ENCODE data around the gene HOXB8.

The HOXB8 gene

GRCh38 chr17:48582750-48583069 lies 32.4 kb downstream of the HOXB8 start:
- DNase-seq, result no peak

- no peak for DNase-seq
These were observed 35.1 kb downstream of the HOXB8 start for GRCh38 chr17:48579760-48580554.

GRCh38 chr17:48579471-48579759 lies 35.7 kb downstream of the HOXB8 start:
- DNase-seq, result no peak

GRCh38 chr17:48578616-48579470 lies 36.2 kb downstream of the HOXB8 start:
- no peak for DNase-seq

DNA sequence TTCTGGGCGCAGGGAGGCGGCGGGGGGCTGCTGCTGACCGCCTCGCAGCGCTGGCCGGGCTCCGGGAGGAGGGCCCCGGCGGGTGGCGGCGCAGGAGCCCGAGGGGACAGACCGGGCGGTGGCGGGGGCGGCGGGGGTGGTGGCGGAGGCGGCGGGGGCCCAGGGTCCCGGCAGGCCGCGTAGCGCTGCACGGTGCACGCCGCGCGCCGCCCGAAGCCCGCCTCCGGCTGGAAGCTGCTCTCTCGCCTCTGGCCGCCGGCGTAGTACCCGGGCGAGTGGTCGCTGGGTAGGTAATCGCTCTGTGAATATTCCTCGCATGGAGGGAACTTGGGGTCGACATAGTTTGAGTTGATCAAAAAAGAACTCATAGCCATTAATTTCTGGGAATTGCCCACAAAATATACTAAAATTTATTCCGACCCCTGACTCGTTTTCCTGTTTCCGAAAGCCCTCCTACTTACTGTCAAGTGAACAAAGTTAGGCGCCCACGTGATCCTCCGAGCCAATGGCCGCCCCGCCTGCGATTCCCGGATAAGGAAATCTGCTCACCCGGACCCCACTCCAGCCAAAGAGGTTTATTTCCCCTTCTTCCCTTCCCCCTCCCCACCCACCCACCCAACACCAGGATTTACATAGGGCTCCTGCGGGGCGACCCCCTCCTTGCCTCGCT lies 37.0 kb downstream of the HOXB8 start, which contains the start of gene HOXB4:
HOXB4 (minus strand) TSS at position 405 of the 670 bp plus-strand sequence; CDS start at position 374, 31 bp downstream.
- DNase-seq, result peak; percentile 64

GRCh38 chr17:48577330-48577945 lies 37.7 kb downstream of the HOXB8 start:
- no peak for DNase-seq

DNA sequence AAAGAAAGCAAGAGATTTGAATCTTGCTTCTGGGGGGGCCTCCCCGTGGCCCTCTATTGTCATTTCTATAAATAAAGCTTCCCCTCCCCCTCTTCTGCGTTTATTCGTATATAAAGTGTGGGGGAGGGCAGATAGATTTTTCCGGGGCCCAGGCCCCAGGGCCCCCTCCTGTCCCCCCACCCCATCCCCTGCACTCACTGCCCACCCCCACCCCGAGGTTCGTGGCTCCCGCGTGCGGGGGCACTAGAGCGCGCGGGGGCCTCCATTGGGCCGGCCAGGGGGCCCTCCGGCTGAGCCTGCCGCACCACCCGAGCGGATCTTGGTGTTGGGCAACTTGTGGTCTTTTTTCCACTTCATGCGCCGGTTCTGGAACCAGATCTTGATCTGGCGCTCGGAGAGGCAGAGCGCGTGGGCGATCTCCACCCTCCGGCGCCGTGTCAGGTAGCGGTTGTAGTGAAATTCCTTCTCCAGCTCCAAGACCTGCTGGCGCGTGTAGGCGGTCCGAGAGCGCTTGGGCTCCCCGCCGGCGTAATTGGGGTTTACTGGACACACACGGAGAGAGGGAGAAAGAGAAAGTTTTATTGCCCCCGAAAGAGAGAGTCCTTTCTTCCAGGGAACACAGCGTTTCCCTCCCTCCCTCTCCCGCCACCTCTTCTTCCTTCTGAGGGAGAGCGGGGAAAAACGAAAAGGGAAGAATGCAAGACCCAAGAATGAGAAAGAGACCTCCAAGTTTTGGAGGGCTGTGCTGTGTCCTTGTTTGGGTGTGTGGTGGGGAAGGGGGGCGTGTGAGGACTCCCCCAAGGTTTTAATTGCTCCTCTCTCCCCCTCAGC lies 38.4 kb downstream of the HOXB8 start:
- no peak for DNase-seq

GRCh38 chr17:48575673-48576478 lies 39.2 kb downstream of the HOXB8 start:
- no peak for DNase-seq

DNA sequence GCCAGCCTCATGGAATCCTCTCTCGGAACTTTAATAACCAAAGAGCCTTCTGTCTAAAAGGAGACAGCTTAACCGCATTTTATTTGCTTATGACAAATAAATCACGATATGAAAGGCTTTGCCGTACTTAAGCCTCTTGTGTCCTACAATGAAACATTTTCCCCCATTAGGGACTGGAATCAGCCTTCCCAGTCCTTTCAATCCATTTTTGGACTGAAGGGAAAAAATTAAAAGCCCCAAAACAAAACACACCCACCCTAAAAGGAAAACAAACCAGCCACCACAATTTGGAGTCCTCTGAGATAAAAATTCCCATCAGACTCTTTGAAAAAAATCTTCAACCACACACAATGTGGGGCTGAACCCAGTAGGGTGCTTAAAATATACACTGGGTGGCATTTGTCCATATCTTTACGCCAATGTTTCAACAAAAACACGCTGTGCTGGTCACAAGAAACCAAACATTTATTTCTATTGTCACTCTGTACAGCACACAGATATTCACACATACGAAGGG lies 40.0 kb downstream of the HOXB8 start:
- DNase-seq, result no peak

DNA sequence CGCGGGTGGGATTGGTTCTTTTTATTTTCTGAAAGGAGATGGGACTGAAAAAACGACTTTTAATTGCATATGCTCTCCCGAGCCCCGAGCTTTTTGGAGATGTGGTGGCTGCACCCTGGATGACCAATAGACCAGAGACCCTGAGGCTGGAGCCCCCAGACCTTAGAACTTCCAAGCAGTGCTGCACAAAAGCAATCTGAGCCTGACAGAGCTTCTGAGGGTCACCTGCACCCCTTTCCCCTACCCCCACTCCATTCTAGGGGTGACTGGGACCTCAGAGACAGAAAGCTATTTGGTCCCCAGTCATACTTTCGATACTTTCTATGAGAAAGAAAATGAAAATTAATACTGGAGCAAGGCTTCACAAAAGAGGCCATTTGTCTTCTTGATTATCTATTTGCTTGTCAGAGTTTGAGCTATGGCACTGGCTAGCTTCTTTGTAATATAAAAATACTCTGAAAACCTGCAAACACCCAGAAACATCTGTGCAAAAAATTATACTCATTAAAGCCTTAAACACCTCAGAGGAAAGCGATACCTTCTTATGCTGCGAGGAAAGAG lies 40.5 kb downstream of the HOXB8 start:
- DNase-seq, result no peak

DNA sequence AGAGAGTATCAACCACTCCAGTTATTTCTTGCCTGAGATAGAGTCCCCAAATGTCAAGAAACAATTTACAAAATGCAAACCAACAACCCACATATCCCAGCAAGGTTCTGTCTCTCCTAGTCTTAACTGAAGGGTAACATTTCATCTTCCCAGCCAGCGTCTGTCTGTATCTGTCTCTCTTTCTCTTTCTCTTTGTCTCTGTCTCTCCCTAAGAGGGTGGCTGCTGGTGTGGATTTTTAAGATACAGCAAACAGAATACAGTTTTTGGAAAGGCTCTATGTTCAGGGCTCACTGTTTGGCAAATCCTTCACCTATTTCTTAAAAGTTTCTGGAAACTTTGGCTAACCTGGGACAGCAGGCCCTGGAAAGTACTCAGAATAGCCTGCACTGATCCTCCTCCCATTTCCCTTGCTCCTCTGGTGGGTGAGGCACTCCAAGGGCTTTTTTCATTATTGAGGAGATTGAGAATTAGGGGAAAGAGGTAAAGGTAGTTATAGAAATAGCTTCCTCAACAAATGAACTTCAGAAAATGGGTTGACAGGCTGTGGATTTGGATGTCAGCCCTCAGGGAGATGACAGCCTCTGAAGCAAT lies 43.2 kb downstream of the HOXB8 start:
- DNase-seq, result no peak

- no peak for DNase-seq
These were observed 43.9 kb downstream of the HOXB8 start for GRCh38 chr17:48571024-48571818.

- DNase-seq, result no peak
These were observed 44.6 kb downstream of the HOXB8 start for GRCh38 chr17:48570325-48571023.

GRCh38 chr17:48569674-48570324 lies 45.3 kb downstream of the HOXB8 start:
- no peak for DNase-seq

- no peak for DNase-seq
These were observed 45.9 kb downstream of the HOXB8 start for GRCh38 chr17:48569240-48569582.

GRCh38 chr17:48568499-48569239 lies 46.4 kb downstream of the HOXB8 start:
- DNase-seq, result no peak

DNA sequence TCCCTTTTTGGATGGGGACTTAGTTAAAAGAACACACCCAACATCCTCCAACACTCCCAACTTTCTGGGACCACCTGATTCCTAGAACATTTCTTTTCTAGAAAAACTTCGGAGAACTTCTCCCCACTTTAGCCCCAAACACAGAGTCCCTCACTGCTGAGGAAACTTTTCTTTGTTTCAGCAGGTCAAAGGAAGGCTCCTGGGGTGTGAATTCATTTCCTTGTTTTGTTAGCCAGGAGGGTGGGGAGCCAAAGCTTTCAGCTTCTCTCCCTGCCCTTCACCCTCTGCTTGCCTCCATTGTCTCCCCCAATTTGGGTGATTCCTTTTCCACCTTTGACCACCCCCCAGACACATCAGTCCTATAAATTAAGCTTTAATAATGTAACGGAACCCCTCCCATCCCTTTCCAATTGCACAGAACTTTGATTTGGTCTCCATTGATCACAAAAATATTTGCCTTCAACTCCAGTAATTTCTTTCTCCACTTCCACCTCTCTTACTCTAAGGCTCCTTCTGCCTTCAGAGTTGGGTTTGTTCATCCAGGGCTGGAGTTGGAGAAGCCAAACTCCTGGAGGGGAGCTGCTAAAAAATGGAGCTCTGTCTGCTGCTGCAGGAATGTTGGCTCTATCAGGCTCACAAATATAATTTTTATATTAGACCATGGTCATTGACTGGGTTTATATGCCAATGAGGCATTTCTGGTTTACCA lies 47.3 kb downstream of the HOXB8 start:
- no peak for DNase-seq
